GM04503 (cell line): Measurements from ENCODE around the gene OR52D1.

Experiments used
- DNase-seq: peaks from one replicate; pipeline ENCODE4 v3.0.0-alpha.2; 2012; ENCODE audit warnings: low read depth

The OR52D1 gene

GRCh38 chr11:5514841-5515240, 26.4 kb downstream of the OR52D1 start:
- DNase-seq = no peak

- no peak for DNase-seq
Measured at GRCh38 chr11:5516599-5516998, 28.1 kb downstream of the OR52D1 start, which contains the start of gene UBQLNL. TSS of gene UBQLNL (minus strand) at chr11:5516699. CDS start at chr11:5516441, 258 bp downstream.

- DNase-seq = no peak
Measured at GRCh38 chr11:5521540-5521939, 33.1 kb downstream of the OR52D1 start.

DNA sequence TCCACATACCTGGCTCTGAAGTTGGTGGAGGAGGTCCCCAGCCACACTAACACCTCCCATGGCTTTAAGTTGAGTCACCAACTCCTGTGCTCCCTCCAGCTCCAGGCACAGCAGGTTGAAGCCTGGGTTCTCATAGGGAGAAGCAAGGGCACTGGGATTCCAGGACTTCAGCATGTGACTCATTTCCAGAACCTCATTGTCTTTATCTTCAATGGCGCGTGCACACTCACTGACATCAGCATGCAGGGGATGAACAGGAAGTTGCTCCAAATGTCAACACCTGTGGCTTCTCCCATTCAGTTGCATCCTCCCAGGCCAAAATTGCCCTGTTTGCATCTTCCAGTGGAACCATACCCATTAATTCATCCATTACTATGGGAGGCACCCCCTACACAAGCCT, 33.8 kb downstream of the OR52D1 start:
- DNase-seq = no peak

DNA sequence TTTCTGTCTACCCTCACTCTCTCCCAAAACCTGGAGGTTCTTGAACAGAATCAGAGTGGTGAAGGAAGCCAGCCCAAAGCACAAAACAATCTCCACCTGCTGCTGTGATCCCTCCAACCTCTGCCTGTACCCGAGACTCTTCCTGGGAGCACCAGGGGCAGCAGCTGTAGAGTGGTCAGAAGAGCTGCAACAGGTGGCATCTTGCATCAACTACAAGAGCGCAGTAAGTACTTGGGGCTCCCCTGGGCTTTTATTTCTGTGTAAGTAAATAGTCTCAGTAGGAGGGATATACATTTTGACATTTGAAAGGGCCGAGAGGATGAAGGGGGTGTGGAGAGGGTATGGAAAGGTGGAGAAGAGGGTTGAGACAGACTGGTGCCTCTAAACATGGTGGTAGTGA, 36.3 kb downstream of the OR52D1 start:
- DNase-seq = no peak

DNA sequence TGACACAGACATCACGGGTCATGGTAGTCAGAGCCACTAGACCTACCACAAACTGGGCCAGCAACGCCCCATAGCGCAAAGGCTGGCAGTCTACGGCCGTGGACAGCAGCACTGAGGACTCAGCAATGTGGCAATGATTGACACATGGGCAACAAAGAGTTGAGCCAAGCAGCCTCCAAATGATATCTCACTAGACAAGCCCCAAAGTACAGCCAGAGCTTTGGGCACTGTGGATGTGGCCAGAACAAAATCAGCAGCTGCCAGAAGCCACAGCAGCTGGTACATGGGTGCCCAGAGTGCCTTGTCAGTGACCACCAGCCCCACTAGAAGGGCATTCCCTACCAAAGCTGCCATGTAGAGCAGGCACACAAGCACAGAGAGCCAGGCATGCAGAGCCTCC, 39.2 kb downstream of the OR52D1 start:
- no peak for DNase-seq

DNA sequence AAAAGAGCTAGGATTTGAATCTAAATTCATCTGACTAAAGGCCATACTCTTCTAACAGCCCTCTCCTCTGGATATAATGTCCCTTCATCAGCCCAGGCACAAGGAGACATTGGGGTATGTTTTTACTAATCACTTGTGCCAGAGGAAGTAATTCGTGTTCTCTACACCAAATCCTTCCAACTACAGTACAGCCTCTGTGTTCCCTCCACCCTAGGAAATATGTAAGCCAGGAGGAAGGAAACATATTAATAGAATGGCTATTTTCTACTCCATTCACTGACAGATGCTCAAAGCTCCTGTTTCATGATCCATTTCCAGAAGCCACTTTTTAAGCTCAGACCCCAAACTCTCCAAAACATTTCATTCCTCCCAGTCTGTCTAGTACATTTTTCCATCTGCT, 40.0 kb downstream of the OR52D1 start:
- DNase-seq = no peak

GRCh38 chr11:5531053-5531831, 42.8 kb downstream of the OR52D1 start:
- DNase-seq = no peak

- no peak for DNase-seq
Measured at GRCh38 chr11:5534046-5534445, 45.6 kb downstream of the OR52D1 start.

DNA sequence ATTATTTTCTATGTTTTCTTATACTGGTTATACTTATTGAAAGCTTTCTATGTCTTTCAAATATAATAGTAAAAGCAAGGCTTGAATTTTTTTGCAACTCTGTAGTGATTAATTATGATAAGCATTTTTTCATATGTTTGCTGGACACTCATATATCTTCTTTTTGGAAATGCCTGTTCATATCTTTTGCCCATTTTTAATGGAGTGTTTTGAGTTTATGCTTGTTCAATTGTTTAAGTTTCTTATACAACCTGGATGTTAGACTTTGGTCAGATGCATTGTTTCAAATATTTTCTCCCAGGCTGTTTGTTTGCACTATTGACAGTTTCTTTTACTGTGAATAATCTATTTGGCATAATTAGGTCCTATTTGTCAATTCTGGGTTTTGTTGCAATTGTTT, 48.0 kb downstream of the OR52D1 start:
- DNase-seq = no peak
